Measurements from ENCODE around the gene CEP44.
"Not testable (repeated sequence)": the region's sequence is repeated elsewhere in the genome, so short reads cannot be mapped to it uniquely, and the experiment has no call there.

Gene CEP44

DNA sequence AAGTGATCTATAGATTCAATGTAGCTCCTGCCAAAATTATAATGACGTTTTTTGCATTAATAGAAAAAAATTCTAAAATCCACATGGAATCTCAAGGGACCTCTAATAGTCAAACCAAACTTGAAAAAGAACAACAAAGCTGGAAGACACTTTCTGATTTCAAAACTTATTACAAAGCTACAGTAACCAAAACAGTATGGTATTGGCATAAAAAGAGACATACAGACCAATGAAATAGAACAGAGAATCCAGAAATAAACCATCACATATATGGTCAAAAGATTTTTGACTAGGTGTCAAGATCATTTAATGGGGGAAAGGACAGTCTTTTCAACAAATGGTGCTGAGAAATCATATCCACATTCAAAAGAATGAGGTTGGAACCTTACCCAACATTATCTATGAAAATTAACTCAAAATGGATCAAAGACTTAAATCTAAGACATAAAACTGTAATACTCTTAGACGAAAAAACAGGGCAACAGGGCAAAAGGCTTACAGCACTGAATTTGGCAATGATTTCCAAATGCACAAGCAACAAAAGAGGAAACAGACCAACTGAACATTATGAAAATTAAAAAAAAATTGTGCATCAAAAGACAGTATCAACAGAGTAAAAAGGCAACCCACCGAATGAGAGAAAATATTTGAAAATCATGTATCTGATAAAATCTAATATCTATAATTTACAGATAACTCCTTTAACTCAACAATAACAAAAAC lies 4.1 kb upstream of the CEP44 start:
- no peak for DNase-seq

DNA sequence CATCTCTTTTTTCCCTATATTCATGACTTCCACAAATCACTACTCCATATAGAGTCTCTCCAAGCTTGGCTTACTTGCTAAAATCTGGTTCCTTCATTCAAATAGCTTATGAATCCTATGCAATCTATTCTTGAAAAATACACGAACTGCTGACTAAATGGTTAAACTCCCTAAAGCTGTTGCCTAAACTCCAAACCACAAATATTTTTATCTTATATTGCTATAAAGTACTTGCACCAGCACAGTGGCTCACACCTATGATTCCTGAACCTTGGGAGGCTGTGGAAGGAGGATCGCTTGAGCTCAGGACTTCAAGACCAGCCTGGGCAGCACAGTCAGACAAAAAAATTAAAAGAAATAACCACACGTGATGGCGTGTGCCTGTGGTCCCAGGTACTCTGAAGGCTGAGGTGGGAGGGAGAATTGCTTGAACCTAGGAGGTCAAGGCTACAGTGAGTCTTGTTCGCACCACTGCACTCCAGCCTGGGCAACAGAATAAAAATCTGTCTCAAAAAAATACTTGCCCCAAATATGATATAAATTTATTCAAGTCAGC lies 2.5 kb upstream of the CEP44 start:
- no peak for DNase-seq

DNA sequence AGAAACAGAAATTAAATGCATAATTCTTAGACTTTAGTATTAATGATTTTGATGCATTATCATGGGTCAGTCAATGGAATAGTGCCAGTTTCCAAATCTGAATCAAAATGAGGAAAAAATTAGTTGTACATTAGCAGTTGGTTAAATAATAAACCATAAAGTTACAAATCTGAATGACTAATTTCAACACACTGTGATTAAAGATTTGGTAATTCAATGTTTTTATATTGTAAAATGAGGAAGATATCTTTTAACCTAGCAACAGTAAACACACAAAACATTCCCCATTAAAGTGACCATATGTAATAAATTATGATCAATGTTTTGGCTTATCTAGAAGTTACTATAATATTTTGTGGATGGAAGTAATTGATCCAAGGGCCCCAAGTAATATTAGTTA lies 1.8 kb upstream of the CEP44 start:
- no peak for DNase-seq

DNA sequence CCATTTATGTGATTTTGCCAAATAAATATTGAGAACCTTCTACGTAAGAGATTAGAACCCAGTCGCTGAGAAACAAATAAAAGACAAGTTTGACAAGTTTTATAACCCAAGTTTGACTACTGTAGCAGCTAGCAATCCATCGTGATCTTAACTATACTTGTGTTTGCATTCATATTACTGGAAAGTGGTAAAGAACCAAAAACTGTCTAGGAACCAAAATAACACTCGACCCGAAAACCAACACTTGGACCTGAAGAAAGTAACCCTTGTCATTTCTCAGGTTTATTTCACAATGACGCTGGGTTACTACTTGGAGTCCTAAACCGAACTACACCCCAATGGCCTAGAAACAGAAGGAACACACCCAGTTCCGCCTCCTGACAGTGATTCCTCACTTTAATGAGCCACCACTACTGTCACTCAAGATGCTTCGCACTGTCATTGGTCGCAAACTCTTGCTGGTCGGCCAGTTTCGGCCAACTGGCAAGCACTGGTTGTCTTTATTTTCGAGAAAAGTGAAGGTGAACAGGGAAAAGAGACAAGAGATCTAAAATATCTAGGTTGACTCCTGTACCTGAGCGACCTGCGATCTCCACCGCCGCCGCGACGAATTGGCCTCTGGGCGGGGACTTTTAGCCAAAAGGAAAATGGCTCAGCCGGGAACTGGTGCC lies 740 bp upstream of the CEP44 start:
- DNase-seq: peak; percentile 70

DNA sequence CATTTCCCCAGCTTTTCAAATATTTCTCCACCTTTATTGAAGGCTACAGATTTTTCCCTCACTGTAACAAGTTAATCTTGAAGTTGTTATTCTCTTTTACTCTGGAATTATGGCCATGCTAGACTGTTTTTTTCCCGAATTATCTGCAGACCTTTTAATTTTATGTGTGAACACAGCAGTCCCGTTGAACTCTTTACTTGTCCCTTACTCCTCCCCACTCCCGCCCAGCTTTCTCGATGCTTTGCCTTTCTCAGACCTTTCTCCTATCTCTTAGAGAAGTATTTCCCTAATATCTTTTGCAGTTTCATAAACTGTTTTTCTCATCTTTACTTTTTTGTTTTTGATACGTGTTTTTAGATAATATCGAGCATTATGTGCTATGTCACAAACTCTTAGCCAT lies 776 bp downstream of the CEP44 start:
- DNase-seq: no peak

DNA sequence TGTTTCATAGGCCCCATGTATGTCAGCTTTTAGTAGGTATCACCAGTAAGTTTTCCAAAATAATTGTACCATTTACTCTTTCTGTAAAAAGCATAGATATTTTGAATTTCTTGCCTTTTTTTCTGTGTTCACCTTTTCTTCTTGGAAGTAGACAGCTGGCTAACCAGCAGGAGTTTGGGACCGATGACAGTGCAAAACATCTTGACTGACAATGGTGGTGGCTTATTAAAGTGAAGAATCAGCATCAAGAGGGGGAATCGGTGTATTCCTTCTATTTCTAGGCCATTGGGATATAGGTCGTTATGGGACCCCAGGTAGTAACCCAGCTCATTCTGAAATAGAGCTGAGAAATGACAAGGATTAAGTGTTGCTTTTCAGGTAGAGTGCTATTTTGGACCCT lies 3.2 kb downstream of the CEP44 start:
- no peak for DNase-seq

DNA sequence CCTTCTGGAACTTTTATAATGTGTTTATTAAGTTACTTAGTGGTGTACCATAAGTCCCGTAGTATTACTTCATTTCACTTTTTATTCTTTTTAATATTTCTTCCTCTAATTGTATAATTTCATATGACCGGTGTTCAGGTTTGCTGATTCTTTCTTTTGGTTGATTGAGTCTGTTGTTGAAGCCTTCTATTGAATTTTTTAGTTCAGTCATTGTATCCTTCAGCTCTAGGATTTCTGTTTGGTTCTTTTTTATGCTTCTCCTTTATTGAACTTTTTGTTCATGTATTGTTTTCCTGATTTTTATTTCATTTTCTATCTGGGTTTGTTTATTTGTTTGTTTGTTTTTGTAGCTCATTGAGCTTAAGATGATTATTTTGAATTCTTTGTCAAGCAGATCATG lies 8.8 kb downstream of the CEP44 start:
- DNase-seq: no peak

DNA sequence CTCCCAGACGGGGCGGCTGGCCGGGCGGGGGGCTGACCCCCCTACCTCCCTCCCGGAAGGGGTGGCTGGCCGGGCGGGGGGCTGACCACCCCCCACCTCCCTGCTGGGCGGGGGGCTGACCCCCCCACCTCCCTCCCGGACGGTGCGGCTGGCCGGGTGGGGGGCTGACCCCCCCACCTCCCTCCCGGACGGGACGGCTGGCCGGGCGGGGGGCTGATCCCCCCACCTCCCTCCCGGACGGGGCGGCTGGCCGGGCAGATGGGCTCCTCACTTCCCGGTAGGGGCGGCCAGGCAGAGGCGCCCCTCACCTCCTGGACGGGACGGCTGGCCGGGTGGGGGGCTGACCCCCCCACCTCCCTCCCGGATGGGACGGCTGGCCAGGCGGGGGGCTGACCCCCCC lies 10.9 kb downstream of the CEP44 start:
- DNase-seq: not testable (repeated sequence)

DNA sequence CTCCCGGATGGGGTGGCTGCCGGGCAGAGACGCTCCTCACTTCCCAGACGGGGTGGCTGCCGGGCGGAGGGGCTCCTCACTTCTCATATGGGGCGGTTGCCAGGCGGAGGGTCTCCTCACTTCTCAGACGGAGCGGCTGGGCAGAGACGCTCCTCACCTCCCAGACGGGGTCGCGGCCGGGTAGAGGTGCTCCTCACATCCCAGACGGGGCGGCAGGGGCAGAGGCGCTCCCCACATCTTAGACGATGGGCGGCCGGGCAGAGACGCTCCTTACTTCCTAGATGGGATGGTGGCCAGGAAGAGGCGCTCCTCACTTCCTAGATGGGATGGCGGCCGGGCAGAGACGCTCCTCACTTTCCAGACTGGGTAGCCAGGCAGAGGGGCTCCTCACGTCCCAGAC lies 11.4 kb downstream of the CEP44 start:
- not testable (repeated sequence) for DNase-seq

DNA sequence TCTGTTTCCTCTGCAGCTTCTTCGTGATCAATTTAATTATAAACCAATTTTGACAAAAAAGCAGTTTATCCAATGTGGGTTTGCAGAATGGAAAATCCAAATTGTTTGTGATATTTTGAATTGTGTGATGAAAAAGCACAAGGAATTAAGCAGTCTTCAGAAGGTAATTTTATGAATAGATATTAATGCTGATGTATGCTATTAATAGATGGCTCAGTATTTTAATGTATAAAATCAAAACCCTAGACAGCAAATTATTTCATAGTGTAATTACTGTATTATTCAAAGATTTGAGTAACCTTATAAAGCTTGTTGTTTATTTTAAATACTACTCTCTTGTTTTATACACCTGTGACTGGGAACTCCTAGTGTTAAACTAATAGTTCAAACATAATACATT lies 20.0 kb downstream of the CEP44 start:
- DNase-seq: no peak

DNA sequence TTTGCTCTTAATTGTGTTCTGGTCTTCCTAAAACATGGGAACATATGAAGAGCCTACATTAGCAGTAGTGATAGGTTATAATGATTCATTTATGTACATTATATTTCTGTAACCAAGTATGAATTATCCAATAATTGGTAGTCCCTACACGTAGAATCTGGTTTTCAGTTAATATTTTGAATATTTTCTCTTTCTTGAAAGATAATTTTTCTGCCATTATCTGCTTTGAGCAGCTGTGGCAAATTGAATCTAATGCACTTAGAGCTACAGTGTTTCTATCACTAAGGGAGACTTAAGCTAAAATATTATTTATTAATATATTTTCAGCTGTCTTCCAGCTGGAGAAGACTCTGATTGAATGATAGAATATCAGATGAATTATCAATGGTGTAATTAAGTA lies 21.0 kb downstream of the CEP44 start:
- no peak for DNase-seq

DNA sequence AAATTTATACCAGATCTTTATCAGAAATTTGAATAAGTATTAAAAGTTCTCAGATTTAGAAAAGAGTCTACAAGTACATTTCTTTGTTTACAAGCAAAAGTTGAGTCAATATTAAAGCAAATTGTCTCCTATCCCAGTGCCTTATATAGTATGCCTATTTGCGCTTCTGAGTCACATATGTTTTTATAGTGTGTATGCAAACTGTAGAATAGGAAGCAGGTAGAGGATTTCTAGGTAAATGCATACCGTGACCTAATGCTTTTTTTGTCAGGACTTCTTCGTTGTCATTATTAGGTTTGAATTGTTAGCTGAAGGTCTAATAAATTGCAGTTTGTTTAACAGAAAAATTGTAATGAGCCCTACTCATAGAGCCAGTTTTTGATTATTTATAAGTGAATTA lies 22.2 kb downstream of the CEP44 start:
- no peak for DNase-seq

DNA sequence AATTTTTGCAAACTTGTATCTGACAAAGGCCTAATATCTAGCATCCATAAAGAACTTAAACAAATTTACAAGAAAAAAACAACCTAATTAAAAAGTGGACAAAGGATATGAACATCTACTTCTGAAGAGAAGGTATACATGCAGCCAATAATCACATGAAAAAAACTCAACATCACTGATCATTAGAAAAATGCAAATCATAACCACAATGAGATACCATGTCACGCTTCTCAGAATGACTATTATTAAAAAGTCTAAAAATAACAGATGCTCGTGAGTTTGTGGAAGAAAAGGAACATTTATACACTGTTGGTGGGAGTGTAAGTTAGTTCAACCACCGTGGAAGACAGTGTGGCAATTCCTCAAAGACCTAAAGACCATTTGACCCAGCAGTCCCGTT lies 24.0 kb downstream of the CEP44 start:
- DNase-seq: no peak

DNA sequence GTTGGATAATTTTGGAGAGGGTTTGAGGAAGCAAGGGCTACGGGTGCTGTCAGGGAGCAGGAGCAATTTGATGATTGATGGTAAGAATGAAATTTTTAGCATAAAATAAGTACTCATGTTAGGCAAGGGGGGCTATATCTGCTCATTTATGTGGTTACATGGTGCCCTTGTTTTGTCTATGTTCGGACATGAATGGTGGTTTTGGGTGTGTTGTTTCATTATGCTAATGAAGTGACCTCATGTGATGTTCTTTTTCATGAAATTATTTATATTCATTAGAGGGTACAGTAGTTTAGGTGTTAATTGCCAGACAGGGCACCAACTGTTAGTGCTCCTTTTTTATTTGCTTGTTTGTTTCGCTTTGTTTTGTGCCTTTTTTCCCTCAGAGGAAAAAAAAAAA lies 29.3 kb downstream of the CEP44 start:
- no peak for DNase-seq

DNA sequence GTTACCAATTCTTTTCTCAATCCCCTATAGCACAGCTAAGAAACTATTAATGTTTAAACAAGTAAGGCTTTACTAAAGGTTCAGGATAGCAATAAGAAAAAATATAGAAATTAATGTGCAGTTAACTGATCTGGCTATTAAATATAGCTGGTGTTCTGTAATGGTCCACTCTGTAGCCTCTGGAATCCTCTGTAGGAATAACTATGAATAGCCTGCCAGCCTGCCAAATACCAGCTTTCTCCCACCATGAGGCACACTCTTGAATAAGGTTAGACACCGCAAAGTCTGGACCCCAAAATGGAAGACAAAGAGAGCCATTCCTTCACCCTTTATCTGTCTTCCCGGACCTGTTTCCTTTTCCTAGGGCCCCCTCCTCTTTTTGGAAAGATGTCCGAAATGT lies 30.6 kb downstream of the CEP44 start:
- DNase-seq: no peak

DNA sequence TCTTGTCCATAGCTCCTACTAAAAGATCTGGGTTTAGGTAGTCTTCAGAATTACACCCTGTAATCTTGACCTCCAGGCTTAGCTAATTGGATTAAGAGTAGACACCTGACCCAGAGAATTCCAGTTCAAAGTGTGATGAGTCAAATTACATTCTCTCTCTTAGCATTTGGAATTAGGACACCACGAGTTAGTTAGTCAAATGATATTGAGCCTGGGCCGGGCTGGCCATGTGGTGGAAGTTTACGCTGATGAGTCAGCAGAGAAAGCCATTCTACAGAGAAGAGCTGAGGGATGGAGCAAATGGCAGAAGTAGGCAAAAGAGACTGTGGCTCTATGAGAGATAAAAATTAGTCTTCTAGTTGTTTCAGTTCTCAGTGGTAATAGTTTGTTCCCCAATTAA lies 31.1 kb downstream of the CEP44 start:
- peak; percentile 0 for DNase-seq

DNA sequence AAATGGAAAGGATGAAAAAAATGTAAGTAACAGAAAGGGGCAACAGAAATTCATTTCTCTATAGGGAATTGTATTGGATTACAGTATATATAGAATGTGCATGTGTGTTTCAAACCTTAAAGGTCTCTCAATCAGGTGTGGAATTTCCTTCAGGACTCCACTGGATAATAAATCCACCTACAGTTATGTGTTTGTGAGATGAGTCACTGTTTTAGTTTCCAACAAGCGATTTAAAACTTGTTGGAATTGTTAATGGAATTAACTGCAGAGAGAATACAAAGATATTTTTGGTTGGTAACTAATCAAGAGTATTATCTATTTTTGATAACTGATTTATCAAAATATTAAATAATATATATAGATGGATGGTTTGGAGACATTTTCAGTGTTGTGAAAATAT lies 32.8 kb downstream of the CEP44 start:
- DNase-seq: no peak

DNA sequence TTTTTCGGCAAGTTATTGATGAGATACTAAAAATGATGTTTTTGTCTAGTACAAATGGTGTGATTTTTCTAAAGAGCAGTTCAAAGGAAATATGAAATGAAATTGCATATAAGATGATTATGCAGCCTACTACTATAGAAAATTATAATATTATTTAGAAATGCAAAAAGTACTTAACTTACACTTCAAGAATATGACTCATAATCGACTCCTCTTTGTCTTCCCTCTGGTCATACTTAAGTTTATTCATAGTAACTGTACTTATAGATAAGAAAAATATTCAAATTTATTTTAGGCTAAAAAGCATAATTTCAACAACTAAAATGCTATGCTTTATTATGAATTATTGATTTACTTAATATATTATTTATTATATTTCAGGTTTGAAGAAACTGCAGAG lies 33.2 kb downstream of the CEP44 start:
- no peak for DNase-seq

DNA sequence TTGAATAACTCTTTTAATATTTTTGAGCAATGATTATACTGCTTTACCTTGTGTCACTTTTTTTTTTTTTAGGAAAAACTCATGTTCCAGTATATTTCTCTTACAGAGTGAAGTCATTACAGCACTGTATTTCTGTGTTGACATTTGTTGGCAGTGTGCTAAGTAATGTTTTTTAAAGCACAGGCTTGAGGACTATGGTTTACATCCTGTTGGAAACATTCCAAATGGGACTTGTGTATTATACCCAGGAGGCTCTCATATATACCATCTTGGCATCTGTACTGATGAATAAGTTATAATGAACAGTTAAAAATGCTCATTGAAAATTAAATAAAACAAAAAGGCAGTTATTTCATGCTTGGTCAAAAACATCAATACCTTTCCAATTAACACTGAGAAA lies 33.8 kb downstream of the CEP44 start:
- peak; percentile 27 for DNase-seq

DNA sequence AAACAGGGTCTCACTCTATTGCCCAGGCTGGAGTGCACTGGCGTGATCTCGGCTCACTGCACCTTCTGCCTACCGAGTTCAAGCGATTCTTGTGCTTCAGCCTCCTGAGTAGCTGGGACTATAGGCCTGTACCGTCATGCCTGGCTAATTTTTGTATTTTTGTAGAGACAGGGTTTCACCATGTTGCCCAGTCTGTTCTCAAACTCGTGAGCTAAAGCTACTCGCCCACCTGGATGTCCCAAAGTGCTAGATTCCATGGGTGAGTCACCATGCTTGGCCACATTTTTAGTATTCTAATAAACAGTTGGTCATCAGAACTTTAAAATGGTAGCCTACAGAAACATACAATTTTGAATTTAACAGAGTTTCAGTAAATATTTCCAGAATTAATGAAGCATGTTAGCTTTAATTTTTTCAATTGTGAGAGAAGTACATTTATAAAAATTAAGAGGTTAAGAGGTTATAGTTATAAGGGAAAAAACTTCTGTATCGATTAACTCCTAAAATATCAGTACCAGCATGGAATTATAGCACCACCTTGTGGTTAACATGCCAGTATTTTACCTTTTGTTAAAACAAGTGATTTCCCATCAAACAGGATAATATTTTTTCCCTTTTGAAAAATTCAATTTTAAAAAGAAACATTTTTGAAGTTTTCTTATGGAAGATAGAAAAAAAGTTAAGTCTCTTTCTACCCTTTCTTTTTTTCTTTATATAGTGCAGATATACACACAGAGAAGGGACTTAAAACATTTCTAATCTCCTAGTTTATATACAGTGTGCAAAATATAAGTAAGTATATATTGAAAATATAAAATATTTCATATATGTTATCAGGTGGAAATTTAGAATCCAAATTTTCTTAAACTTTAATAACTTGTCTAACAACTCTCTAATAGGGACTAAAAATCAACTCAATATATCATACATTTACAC lies 35.4 kb downstream of the CEP44 start:
- peak; percentile 33 for DNase-seq

DNA sequence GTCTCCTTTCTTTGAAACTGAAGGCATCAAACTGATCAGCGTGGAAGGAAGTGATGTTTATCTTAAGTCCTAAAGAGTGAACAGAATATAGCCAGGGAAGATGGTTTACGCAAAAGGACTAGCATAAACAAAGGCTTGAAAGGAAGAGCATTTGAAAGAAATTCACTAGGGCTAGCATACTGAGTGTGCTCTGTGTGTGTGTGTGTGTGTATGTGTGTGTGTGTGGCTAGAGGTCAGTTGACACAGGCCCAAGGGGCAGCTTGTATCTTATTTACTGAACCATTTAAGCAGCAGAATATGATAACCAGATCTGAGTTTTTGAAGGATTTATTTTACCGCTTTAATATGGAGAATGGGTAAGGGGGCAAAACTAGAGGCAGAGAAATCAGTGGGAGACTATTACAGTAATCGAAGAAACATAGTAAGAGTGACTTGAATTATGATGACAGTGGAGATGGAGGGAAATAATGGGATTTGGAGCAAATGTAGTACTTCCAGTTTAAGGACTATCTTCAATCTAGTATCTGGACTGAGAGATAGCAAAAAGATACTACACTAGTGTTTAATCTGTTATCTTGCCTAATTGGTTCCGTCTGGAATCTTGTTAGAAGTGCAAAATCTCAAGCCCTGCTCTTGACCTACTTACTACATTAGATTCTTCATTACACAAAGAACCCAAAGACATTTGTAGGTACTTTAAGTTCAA lies 36.9 kb downstream of the CEP44 start:
- no peak for DNase-seq

DNA sequence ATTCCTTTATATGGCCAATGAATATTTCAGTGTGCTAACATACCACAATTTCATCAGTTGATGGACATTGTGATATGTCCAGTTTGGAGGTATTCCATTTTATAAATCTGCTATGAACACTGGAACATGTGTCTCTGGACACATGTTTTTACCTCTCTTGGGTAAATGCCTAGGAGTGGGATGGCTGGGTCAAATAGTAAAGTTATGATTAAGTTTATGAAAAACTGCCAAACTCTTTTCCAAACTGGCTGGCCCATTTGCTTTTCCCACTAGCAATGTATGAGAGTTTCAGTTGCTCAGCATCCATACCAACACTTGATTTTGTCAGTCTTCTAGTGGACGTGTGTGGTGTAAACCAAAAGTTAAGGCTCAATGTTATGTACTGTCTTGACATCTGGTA lies 40.5 kb downstream of the CEP44 start:
- DNase-seq: no peak

DNA sequence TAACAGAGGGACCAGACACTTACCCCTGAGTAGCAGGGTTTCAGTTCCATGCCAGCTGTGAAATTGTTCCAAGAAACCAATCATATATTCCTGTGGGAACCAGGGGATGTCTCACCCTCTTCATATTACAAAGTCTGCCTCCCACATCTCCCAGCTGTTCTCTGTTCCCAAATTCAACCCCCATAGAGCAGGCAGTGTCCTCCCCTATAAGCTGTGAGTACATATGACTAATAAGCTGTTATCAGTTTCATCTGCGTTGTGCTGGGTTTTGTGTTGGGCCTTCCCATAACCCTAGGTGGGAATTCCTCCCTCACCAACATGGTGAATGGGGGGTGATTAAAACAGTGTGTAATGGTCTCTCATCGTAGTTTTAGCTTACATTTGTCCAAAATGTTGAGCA lies 41.0 kb downstream of the CEP44 start:
- DNase-seq: no peak

Measured in NCI-H510A treated with DMSO at 0.1 percent for 48 hours (cell line).